Right atrium auricular region (tissue), 2 donors: ENCODE results near the gene SLC39A3. TPM values are rescaled to one million over a fixed set of nuclear protein-coding genes. Genes with fewer than 3 reads are reported as not detected.
A peak's percentile ranks its signal among the peaks of the same experiment; 100 is the strongest.

Source experiments
- DNase-seq: peaks from one replicate; pipeline ENCODE4 v3.0.0-alpha.2; 2019; ENCODE audit warnings: low spot score
- H3K27ac ChIP-seq, 2 donors: fragments of 200-600 bp; sonication (generic); 1 replicate in 1 of 2; 2 replicates in 1 of 2; pipeline ENCODE4 v1.5.1; 2016 to 2019
- H3K27me3 ChIP-seq, 2 donors: fragments of 200-600 bp; sonication (generic); one replicate each; pipeline versions ENCODE4 v1.5.1 to v1.6.0; 2017 to 2019
- H3K36me3 ChIP-seq: fragments of 200-600 bp; sonication (generic); one replicate; pipeline ENCODE4 v1.5.1; 2016
- H3K4me1 ChIP-seq, 2 donors: fragments of 200-600 bp; sonication (generic); one replicate each; pipeline versions ENCODE4 v1.5.1 to v1.6.0; 2017 to 2019
- H3K4me3 ChIP-seq, 2 donors: fragments of 200-600 bp; sonication (generic); 1 replicate in 1 of 2; 2 replicates in 1 of 2; pipeline ENCODE4 v1.5.1; 2017 to 2019; ENCODE audit warnings: mild to moderate bottlenecking in 1 of 2, moderate library complexity in 1 of 2
- H3K9me3 ChIP-seq, 2 donors: fragments of 200-600 bp; sonication (generic); one replicate each; pipeline ENCODE4 v1.5.1; 2019
- total RNA-seq, 2 donors: library from RNA; depleted of rRNA; stranded (reverse); fragments of >200 nt; gene quantifications; one replicate each; pipeline ENCODE4 v1.1.0, GENCODE V29; 2016
- TF ChIP-seq, protein P1 (sequence below), 2 donors: fragments of 200-600 bp; sonication (generic); IDR thresholded peaks; one replicate each; pipeline ENCODE4 v1.5.1; 2019; ENCODE audit warnings: antibody characterized with exemption in 2 of 2

SLC39A3 gene
- total RNA-seq, 2 donors from 2014 or later = 22.9 to 38.0 TPM

DNA sequence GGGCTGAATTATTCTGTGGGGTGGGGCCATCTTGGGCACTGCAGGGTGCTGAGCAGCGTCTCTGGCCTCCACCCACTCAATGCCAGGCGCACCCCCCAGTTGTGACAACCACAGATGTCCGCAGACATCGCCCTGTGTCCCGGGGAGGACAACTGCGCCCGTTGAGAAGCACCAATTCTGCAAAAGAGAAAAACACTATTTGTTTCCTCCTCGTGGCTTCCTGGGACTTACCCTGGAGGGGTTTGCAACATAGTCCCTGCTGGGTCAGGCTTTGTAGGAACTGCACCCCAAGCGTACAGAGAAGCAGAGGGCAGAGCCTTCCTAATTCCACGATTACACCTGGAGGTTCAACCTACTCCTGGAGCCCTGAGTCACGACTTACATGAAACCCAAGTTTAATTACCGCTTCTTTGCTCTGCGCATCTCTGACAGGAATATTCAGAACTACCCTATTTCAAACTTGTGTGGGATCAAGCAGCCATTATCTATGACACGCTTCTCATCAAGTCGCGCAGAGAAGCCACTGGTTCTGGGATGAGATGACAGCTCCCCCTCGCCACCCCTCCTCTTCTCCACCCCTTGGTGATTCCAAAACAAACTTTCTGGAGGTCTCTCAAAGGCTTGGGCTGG, 11.1 kb upstream of the SLC39A3 start:
- H3K9me3 ChIP-seq = no peaks in the 10 kb centered on the region
- H3K4me1 ChIP-seq = peaks cover 0 to 7% of the 10 kb centered on the region in 2 donors
- no peak overlapping the region for H3K4me3 ChIP-seq
- no peak overlapping the region for H3K27ac ChIP-seq
- TF ChIP-seq, protein P1, sequence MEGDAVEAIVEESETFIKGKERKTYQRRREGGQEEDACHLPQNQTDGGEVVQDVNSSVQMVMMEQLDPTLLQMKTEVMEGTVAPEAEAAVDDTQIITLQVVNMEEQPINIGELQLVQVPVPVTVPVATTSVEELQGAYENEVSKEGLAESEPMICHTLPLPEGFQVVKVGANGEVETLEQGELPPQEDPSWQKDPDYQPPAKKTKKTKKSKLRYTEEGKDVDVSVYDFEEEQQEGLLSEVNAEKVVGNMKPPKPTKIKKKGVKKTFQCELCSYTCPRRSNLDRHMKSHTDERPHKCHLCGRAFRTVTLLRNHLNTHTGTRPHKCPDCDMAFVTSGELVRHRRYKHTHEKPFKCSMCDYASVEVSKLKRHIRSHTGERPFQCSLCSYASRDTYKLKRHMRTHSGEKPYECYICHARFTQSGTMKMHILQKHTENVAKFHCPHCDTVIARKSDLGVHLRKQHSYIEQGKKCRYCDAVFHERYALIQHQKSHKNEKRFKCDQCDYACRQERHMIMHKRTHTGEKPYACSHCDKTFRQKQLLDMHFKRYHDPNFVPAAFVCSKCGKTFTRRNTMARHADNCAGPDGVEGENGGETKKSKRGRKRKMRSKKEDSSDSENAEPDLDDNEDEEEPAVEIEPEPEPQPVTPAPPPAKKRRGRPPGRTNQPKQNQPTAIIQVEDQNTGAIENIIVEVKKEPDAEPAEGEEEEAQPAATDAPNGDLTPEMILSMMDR (IDR thresholded peaks at IDR 0.05) = no peak
- H3K27me3 ChIP-seq = no peaks in the 10 kb centered on the region
- H3K36me3 ChIP-seq = peaks cover 18% of the 10 kb centered on the region
- DNase-seq = no peak

DNA sequence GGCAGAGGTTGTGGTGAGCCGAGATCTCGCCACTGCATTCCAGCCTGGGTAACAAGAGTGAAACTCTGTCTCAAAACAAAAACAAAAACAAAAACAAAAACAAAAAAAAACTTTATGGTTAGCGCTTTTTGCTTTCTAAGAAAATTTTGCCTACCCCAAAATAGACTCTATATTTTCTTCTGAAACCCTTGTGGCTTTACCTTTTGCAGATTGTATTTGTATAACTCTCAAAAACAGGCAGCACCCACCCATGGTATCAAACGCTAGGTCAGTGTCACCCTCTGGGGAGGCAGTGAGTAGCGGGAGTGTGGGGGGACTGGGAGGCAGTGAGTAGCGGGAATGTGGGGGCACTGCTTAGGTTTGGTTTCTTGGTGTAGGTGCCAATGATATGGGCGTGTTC, 7.5 kb upstream of the SLC39A3 start:
- Histone ChIP-seq H3K27me3 (no peaks in the 10 kb centered on the region), H3K27ac (no peak overlapping the region), H3K9me3 (no peaks in the 10 kb centered on the region), H3K36me3 (no peaks in the 10 kb centered on the region), H3K4me3 (no peak overlapping the region), H3K4me1 (peaks cover 0 to 7% of the 10 kb centered on the region in 2 donors)
- DNase-seq = no peak
- TF ChIP-seq, protein P1 (IDR thresholded peaks at IDR 0.05) = no peak

DNA sequence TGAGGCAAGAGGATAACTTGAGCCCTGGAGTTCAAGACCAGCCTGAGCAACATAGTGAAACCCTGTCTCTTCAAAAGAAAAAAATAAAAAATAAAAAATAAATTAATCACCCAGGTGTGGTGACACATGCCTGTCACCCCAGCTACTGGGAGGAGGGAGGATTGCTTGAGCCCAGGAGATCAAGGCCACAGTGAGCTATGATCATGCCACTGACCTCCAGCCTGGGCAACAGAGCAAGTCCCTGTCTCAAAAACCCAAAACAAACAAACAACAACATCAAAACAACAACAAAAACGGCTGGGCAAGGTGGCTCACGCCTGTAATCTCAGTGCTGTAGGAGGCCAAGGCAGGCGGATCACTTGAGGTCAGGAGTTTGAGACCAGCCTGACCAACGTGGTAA, 4.3 kb upstream of the SLC39A3 start:
- no peak overlapping the region for H3K4me3 ChIP-seq
- no peaks in the 10 kb centered on the region for H3K9me3 ChIP-seq
- no peak overlapping the region for H3K27ac ChIP-seq
- H3K4me1 ChIP-seq = peaks cover 0 to 9% of the 10 kb centered on the region in 2 donors
- TF ChIP-seq, protein P1 (IDR thresholded peaks at IDR 0.05) = no peak
- no peaks in the 10 kb centered on the region for H3K27me3 ChIP-seq
- DNase-seq = no peak
- H3K36me3 ChIP-seq = no peaks in the 10 kb centered on the region

DNA sequence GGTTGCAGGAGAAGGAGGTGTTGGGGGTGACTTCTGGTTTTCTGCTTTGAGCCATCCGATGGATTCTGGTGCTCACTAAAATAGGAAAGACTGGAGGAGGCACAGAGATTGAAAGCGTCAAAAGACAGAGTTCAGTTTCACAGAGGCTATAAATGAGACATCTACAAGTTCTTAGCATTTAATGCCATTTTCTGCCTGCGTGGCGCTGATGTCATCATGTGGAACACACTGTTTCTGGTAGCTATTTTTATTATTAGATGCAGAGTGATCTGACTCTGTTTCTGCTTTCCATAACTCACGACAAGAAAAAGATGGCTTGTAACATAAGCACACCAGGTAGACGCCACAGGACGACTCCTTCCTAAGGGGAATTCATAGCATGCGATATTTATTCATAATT, 3.3 kb upstream of the SLC39A3 start:
- no peaks in the 10 kb centered on the region for H3K36me3 ChIP-seq
- no peaks in the 10 kb centered on the region for H3K9me3 ChIP-seq
- TF ChIP-seq, protein P1 (IDR thresholded peaks at IDR 0.05) = no peak

DNA sequence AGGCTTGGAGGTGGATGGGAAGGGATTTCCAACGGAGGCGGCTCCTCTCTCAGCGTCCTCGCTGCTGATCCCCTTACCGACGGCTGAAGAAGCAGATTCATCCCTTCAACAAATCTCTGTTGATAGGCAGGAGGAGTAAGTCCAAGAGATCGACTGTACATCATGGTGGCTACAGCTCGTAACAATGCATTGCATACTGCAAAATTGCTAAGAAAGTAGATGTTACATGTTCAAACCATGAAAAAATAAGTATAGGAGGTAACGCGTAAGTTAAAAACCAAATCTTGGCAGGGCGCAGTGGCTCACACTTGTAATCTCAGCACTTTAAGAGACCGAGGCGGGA, 468 bp upstream of the SLC39A3 start:
- no peaks in the 10 kb centered on the region for H3K9me3 ChIP-seq
- TF ChIP-seq, protein P1 (IDR thresholded peaks at IDR 0.05) = no peak
- no peak overlapping the region for H3K27ac ChIP-seq
- H3K27me3 ChIP-seq = no peaks in the 10 kb centered on the region
- H3K4me3 ChIP-seq = peak overlapping the region; percentile 88 to 98
- no peak for DNase-seq
- peaks cover 9% of the 10 kb centered on the region for H3K36me3 ChIP-seq
- H3K4me1 ChIP-seq = peaks cover 0 to 8% of the 10 kb centered on the region in 2 donors

More for the DNA sequence above, 3.3 kb upstream of the SLC39A3 start:
- no peak for DNase-seq
- Histone ChIP-seq H3K27ac (no peak overlapping the region), H3K4me3 (no peak overlapping the region), H3K4me1 (peaks cover 0 to 8% of the 10 kb centered on the region in 2 donors), H3K27me3 (no peaks in the 10 kb centered on the region)
